Fibroblast of mammary gland (primary cell): ENCODE results near the gene GAL3ST3.

Source experiments
- DNase-seq: peaks from one replicate; pipeline ENCODE4 v3.0.0-alpha.2; 2010; ENCODE audit warnings: low read depth
- H3K4me3 ChIP-seq: 2 replicates; pipeline ENCODE4 v1.5.1; 2011; ENCODE audit warnings: low read depth, mild to moderate bottlenecking, low read length, moderate library complexity; ENCODE audit not compliant: control insufficient read depth
- CTCF ChIP-seq: conservative IDR thresholded peaks from 2 replicates; pipeline ENCODE4 v1.5.1; 2011; ENCODE audit warnings: low read depth, low read length, inconsistent platforms; ENCODE audit not compliant: control insufficient read depth, insufficient read depth

GAL3ST3 gene

DNA sequence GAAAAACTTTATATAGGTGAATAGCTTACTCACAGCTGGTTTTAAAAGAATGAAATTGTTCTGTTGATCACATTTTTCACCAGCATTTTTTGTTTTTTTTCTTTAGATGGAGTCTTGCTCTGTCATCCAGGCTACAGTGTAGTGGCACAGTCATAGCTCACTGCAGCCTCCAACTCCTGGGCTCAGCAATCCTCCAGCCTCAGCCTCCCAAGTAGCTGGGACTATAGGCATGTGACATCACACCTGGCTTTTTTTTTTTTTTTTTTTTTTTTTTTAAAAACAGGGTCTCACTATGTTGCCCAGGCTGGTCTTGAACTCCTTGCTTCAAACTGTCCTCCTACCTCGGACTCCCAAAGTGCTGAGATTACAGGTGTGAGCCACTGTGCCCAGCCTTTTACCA is 24.7 kb upstream of the GAL3ST3 start:
- no peak for TF ChIP-seq CTCF
- DNase-seq = no peak
- H3K4me3 ChIP-seq = no peak overlapping the region

- TF ChIP-seq CTCF = no peak
- DNase-seq = no peak
- H3K4me3 ChIP-seq = no peak overlapping the region
Measured at GRCh38 chr11:66072518-66072917, 23.6 kb upstream of the GAL3ST3 start.

DNA sequence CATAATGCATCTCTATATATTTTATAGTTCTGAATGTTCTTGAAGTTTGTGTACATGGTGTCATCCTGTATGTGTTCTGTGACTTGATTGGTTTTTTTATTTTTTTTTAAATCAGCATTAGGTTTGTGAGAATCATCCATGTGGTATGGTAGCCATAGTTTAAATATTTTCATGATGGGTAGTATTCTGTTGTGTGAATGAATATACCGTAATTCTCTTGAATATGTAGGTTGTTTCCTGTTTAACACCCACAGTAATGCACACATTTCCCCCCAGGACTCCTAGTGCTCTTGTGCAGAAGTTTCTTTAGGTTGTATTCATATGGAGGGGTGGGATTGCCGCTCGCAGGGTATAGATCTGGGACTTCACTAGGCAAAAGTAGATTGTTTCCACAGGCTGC is 23.1 kb upstream of the GAL3ST3 start:
- DNase-seq = no peak
- H3K4me3 ChIP-seq = no peak overlapping the region
- no peak for TF ChIP-seq CTCF

DNA sequence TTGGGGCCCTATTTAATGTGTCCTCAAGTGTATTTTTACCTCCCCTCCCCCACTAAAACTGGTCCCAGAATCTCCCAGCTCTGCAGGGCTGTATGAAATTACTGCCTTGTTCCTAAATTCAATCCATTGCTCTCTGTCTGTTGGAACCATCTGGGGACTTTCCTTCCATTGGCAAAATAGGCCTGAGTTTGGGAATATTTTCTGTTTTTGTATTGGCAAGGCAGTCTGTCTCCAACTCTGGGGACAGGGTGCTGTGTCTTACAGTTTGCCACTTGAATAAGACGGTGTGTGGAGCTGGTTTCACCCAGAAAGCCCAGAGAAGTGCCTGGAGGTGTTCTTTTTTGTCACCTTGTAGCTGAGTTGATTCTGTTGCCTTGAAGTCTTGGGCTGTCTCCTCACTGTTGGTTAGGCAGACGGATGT is 22.4 kb upstream of the GAL3ST3 start:
- no peak for DNase-seq
- TF ChIP-seq CTCF = no peak
- peak overlapping the region; percentile 65 for H3K4me3 ChIP-seq

DNA sequence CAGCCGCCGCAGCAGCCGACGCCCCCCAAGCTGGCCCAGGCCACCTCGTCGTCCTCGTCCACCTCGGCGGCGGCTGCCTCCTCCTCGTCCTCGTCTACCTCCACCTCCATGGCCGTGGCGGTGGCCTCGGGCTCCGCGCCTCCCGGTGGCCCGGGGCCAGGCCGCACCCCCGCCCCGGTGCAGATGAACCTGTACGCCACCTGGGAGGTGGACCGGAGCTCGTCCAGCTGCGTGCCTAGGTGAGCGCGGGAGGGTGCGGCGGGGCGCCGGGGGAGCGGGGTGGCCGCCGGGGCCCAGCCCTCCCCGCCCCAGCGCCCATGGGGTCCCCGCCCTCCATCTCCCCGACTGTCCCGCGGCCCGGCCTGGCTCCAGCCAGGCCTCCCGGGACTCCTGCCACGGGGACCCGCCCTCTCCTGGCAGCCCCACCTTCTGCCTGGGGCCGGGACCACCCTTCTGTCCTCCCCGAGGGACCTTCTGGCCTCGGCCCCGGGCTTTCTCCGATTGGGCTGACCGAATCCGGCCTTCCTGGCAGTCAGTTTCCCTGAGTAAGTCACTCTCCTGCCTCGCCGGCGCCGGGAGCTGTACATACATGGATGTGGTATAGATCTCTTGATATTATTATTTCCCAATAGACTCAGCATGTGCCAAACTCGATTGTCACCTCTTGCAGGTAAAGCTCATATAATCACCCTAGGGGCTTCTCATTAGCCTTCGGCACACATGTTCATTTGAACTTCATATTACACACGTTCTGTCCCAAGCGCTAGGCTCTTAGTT is 21.8 kb upstream of the GAL3ST3 start:
- DNase-seq = peak; percentile 24
- no peak for TF ChIP-seq CTCF

DNA sequence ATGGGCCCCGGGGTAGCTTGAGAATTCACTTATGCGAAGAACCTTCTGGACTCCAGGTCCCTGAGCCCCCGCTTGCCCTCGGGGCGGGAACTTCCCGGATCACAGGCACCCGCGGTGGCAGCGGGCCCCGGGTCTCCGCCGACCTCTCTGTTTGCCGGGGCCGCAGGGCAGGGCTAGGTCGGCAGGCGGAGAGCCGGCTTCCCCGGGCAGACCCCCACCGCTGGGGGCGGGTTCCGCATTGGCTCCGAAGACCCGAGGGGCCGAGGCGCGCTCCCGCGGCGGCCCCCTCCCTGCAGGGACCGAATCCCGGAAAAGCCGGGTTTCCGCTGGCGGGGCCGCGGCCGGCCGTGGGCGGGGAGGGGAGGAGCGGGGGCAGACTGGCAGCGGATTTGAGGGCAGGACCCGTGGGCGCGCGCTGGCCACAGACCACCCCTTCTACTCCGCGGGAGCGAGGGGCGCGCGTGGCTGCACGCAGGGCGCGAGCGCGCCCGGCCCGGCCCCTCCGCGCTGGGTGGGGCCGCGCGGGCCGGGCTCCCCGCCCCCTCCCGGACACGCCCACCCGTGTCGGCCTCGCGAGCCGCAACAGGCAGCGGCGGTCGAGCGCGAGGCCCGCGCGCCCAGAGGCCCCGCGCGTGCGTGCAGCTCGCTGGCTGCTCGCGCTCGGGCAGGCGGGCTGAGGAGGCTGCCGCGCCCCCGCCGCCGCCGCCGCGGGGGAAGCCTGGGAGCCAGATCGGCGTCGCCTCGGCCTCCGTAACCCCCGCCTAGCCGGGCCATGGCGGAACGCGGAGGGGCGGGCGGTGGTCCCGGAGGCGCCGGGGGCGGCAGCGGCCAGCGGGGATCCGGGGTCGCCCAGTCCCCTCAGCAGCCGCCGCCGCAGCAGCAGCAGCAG is 21.0 kb upstream of the GAL3ST3 start, which contains the start of gene PACS1:
TSS of gene PACS1 (plus strand) at position 558 of the 889 bp plus-strand sequence. CDS start at position 773, 215 bp downstream.
- no peak for TF ChIP-seq CTCF
- H3K4me3 ChIP-seq = peak within 1 kb of the TSS; percentile 65
- DNase-seq = peak; percentile 70

More for the DNA sequence above, 21.8 kb upstream of the GAL3ST3 start:
- H3K4me3 ChIP-seq = peak overlapping the region; percentile 65
